ENCODE results near the gene GLDN.

- TF ChIP-seq CTCF (IDR thresholded peaks at IDR 0.05): no peak
- no peak for TF ChIP-seq POLR2A (IDR thresholded peaks at IDR 0.05)
These were observed 45.0 kb downstream of the GLDN start for GRCh38 chr15:51386486-51386885.

Measured in thyroid gland (tissue), 4 donors.